HG02981 (cell line): ENCODE results near the gene NOL7.

Source experiments
- ATAC-seq: cut with Tn5 transposase; IDR thresholded peaks from one replicate; pipeline ENCODE4 v1.9.1; 2021; ENCODE audit warnings: mild to moderate bottlenecking, moderate library complexity; ENCODE audit not compliant: unreplicated experiment

Gene NOL7

GRCh38 chr6:13649393-13649792 is 34.3 kb downstream of the NOL7 start:
- ATAC-seq = no peak

GRCh38 chr6:13653296-13653695 is 38.2 kb downstream of the NOL7 start:
- no peak for ATAC-seq

DNA sequence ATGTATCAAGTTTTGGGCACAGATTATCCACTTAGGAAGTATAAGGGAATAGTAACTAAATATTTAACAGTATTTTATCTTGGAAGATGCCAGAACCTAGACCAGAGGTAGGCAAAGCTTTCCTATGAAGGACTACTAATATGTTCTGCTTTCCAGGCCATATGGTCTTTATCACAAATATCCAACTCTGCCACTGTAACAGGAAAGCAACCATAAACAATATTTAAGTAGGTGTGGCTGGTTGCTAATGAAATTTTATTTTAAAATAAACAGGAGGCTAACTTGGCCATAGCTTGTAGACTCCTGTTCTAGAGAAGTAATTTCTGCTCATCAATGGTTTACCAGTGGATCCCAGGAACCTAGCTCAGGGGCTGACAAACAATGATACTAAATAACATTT is 39.4 kb downstream of the NOL7 start:
- ATAC-seq = no peak

DNA sequence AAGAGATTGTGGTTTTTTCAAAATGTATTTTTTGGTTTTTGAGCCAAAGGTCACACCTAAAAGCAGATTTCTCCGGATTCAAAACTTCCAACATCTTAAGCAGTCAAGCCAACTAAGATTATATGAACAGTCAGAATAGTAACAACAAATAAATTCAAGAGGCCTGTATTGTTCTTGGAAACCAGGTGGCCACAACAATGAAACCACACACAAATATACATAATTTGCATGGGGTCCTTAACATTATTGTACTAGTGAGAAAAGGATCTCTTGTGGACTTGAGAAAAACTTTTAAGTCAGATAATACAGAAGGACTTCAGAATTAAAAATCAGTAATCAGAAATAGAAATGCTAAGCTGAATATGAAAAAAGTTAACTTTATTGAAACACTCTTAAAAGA is 40.6 kb downstream of the NOL7 start:
- ATAC-seq = no peak

- no peak for ATAC-seq
These were observed 45.1 kb downstream of the NOL7 start for GRCh38 chr6:13660273-13660672.

DNA sequence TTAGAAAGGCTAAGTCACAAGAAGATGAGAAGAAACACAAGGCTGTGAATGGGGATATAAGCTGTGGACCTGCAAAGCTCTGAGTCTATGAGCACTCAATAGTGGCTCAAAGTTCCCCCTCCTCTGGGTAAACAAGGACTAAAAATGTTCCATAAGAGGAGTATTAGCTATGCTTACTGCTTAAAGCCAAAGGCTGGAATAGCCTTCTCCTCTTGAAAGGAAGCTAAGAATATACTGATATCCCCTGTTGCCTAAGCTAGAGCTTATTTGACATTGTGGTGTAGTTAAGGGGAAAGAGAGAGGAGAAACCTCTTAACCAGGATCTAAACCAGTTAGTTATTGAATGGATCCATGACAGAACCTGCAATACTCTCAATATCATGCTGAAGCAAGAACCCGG is 45.8 kb downstream of the NOL7 start:
- ATAC-seq = no peak

DNA sequence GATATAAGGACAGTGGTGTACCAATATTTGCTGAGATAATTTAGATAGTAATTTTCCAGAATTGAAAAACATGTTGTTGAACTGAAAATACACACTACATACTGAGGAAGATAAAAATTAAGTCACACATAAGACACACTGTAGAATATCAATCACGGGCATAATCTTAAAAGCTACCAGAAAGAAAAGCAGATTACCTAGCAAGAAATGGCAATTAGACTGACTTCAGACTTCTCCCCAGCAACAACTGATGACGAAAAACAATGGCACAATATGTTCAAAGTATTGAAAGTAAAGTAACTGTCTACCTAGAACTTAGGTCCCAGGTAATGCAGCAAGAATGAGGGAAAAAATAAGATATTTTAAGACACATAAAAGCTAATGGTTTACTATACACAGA is 46.5 kb downstream of the NOL7 start:
- no peak for ATAC-seq

DNA sequence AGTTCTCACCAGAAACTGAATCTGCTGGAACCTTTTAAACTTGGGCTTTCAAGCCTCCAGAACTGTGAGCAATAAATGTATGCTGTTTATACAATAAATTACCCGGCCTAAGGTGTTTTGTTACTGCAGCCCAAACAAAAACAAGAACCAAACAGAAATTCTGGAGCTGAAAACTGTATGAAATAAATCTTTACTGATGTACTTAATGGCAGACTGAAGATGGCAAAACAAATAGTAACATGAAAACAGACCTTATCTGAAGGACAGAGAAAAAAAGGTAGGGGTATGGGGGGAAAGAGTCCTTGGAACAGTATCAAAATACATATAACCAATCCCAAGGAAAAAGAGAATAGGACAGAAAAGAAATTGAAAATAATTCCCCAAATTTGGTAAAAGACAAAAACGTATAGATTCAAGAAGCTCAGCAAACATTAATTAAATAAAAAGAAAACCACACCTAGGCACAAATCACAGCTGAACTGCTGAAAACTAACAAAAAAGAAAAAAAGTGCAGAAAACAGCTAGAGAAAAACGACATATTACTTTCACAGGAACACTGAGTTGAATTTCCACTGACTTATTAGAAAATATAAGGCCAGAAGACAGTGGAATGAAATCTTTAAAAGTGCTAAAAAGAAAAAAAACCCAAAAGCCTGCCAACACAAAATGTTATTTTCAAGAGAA is 47.7 kb downstream of the NOL7 start:
- ATAC-seq = no peak

GRCh38 chr6:13663986-13664385 is 48.9 kb downstream of the NOL7 start:
- ATAC-seq = no peak

GRCh38 chr6:13664703-13665352 is 49.7 kb downstream of the NOL7 start:
- no peak for ATAC-seq

GRCh38 chr6:13666194-13667105 is 51.3 kb downstream of the NOL7 start:
- no peak for ATAC-seq

DNA sequence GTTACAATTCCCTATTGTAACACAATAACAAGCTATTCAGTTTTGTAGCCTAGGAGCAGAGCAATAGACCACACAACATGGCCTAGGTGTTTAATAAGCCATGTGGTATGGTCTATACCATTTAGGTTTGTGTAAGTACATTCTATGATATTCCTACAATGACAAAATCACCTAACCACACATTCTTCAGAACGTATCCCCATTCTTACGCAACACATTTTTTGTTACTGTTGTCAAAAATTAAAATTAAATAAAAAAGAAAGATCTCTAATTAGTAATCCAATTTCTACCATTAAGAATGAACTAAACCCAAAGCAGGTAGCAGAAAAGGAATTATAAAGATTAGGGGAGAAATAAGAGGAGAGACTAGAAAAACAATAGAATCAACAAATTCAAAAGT is 52.5 kb downstream of the NOL7 start:
- ATAC-seq = no peak

- ATAC-seq = no peak
These were observed 53.3 kb downstream of the NOL7 start for GRCh38 chr6:13668291-13668928.

GRCh38 chr6:13669476-13669875 is 54.3 kb downstream of the NOL7 start:
- no peak for ATAC-seq
